ENCODE measurements around the gene SPATA16.

- TF ChIP-seq CTCF (IDR thresholded peaks at IDR 0.05; ENCODE audit: extremely low read depth in 1 of 2, insufficient read depth in 1 of 2, low read depth in 1 of 2, low read length in 2 of 2) (no peak), POLR2A (IDR thresholded peaks at IDR 0.05; ENCODE audit: low read depth, low read length) (no peak), EZH2 (IDR thresholded peaks at IDR 0.05; ENCODE audit: borderline replicate concordance, low read depth, low read length, severe bottlenecking) (no peak), JUN (IDR thresholded peaks at IDR 0.05; ENCODE audit: borderline replicate concordance, insufficient read depth, insufficient read length, low read depth) (no peak), POLR2AphosphoS5 (IDR thresholded peaks at IDR 0.05; ENCODE audit: insufficient read depth, low read depth, low read length) (no peak), MAX (IDR thresholded peaks at IDR 0.05; ENCODE audit: insufficient read depth, insufficient read length) (no peak), MYC (IDR thresholded peaks at IDR 0.05; ENCODE audit: low read depth, low read length) (no peak), GATA2 (IDR thresholded peaks at IDR 0.05; ENCODE audit: insufficient read depth, insufficient read length, low read depth, low read length) (no peak), FOS (IDR thresholded peaks at IDR 0.05; ENCODE audit: borderline replicate concordance, insufficient read depth, low read length) (no peak)
These were observed 115.1 kb downstream of the SPATA16 start for GRCh38 chr3:173025941-173026340.
